HEK293 (cell line): ENCODE results near the gene GUSB.

Experiments used
- BCL11A ChIP-seq: fragments of 450-650 bp; formaldehyde crosslinking; IDR thresholded peaks from 2 replicates; pipeline ENCODE4 v1.5.1; 2016; ENCODE audit warnings: low read depth, missing biosample characterization, missing genetic modification characterization
- FEZF1 ChIP-seq: fragments of 450-650 bp; formaldehyde crosslinking; IDR thresholded peaks from 2 replicates; pipeline ENCODE4 v1.5.1; 2016; ENCODE audit warnings: missing biosample characterization, missing genetic modification characterization
- HOXC10 ChIP-seq: sonication (generic); formaldehyde crosslinking; IDR thresholded peaks from 2 replicates; pipeline ENCODE4 v1.8.1; 2023; ENCODE audit warnings: mild to moderate bottlenecking, missing genetic modification reagents
- KLF16 ChIP-seq: fragments of 450-650 bp; formaldehyde crosslinking; IDR thresholded peaks from 2 replicates; pipeline ENCODE4 v1.5.1; 2017; ENCODE audit warnings: missing biosample characterization, missing genetic modification characterization
- SCRT1 ChIP-seq: fragments of 450-650 bp; formaldehyde crosslinking; IDR thresholded peaks from 2 replicates; pipeline ENCODE4 v1.5.1; 2016; ENCODE audit warnings: missing biosample characterization, missing genetic modification characterization, borderline replicate concordance
- SP2 ChIP-seq: fragments of 450-650 bp; formaldehyde crosslinking; IDR thresholded peaks from 2 replicates; pipeline ENCODE4 v1.5.1; 2016; ENCODE audit warnings: missing biosample characterization, missing genetic modification characterization
- TCF7L2 ChIP-seq: IDR thresholded peaks from 2 replicates; pipeline ENCODE4 v1.6.1; 2011; ENCODE audit warnings: low read depth, mild to moderate bottlenecking, inconsistent platforms, low read length, moderate library complexity, borderline replicate concordance
- ZNF114 ChIP-seq: fragments of 450-650 bp; formaldehyde crosslinking; IDR thresholded peaks from 2 replicates; pipeline ENCODE4 v1.5.0; 2017; ENCODE audit warnings: missing biosample characterization, missing genetic modification characterization
- ZNF121 ChIP-seq: fragments of 450-650 bp; formaldehyde crosslinking; IDR thresholded peaks from 2 replicates; pipeline ENCODE4 v1.5.1; 2016; ENCODE audit warnings: missing biosample characterization, missing genetic modification characterization
- ZNF202 ChIP-seq: fragments of 450-650 bp; formaldehyde crosslinking; IDR thresholded peaks from 2 replicates; pipeline ENCODE4 v1.5.1; 2016; ENCODE audit warnings: missing biosample characterization, missing genetic modification characterization, borderline replicate concordance
- ZNF214 ChIP-seq: fragments of 450-650 bp; formaldehyde crosslinking; IDR thresholded peaks from 2 replicates; pipeline ENCODE4 v1.5.1; 2017; ENCODE audit warnings: missing biosample characterization, mild to moderate bottlenecking, missing genetic modification characterization, borderline replicate concordance
- ZNF324 ChIP-seq: fragments of 450-650 bp; formaldehyde crosslinking; IDR thresholded peaks from 2 replicates; pipeline ENCODE4 v1.5.1; 2016; ENCODE audit warnings: missing biosample characterization, missing genetic modification characterization
- ZNF37A ChIP-seq: fragments of 450-650 bp; IDR thresholded peaks from 2 replicates; pipeline ENCODE4 v1.5.1; 2018; ENCODE audit warnings: missing biosample characterization, missing genetic modification characterization
- ZNF394 ChIP-seq: fragments of 450-650 bp; formaldehyde crosslinking; IDR thresholded peaks from 2 replicates; pipeline ENCODE4 v1.5.1; 2016; ENCODE audit warnings: missing biosample characterization, missing genetic modification characterization, mild to moderate bottlenecking, moderate library complexity, borderline replicate concordance
- ZNF433 ChIP-seq: fragments of 450-650 bp; formaldehyde crosslinking; IDR thresholded peaks from 2 replicates; pipeline ENCODE4 v1.5.1; 2016; ENCODE audit warnings: missing biosample characterization, missing genetic modification characterization, low read depth
- ZNF596 ChIP-seq: fragments of 450-650 bp; IDR thresholded peaks from 2 replicates; pipeline ENCODE4 v1.5.0; 2018; ENCODE audit warnings: missing biosample characterization, mild to moderate bottlenecking, missing genetic modification characterization, moderate library complexity
- ZNF777 ChIP-seq: fragments of 450-650 bp; formaldehyde crosslinking; IDR thresholded peaks from 2 replicates; pipeline ENCODE4 v1.5.1; 2017; ENCODE audit warnings: missing biosample characterization, missing genetic modification characterization, borderline replicate concordance
- ZNF830 ChIP-seq: fragments of 450-650 bp; IDR thresholded peaks from 2 replicates; pipeline ENCODE4 v1.5.0; 2018; ENCODE audit warnings: missing biosample characterization, missing genetic modification characterization, low read depth, mild to moderate bottlenecking, moderate library complexity
- TF ChIP-seq, protein P1 (sequence below): fragments of 450-650 bp; formaldehyde crosslinking; IDR thresholded peaks from 2 replicates; pipeline ENCODE4 v1.5.1; 2016; ENCODE audit warnings: missing biosample characterization, missing genetic modification characterization
- TF ChIP-seq, protein P2 (sequence below): fragments of 450-650 bp; formaldehyde crosslinking; IDR thresholded peaks from 2 replicates; pipeline ENCODE4 v1.5.1; 2016; ENCODE audit warnings: missing biosample characterization, missing genetic modification characterization
- TF ChIP-seq, protein P3 (sequence below): fragments of 450-650 bp; formaldehyde crosslinking; conservative IDR thresholded peaks from 2 replicates; pipeline ENCODE4 v1.5.1; 2016; ENCODE audit warnings: low read depth, missing biosample characterization, missing genetic modification characterization
- TF ChIP-seq, protein P4 (sequence below): fragments of 450-650 bp; formaldehyde crosslinking; IDR thresholded peaks from 2 replicates; pipeline ENCODE4 v1.5.1; 2016; ENCODE audit warnings: missing biosample characterization, missing genetic modification characterization
- TF ChIP-seq, protein P5 (sequence below): fragments of 450-650 bp; formaldehyde crosslinking; conservative IDR thresholded peaks from 2 replicates; pipeline ENCODE4 v1.5.1; 2016; ENCODE audit warnings: low read depth, missing biosample characterization, missing genetic modification characterization

The GUSB gene

DNA sequence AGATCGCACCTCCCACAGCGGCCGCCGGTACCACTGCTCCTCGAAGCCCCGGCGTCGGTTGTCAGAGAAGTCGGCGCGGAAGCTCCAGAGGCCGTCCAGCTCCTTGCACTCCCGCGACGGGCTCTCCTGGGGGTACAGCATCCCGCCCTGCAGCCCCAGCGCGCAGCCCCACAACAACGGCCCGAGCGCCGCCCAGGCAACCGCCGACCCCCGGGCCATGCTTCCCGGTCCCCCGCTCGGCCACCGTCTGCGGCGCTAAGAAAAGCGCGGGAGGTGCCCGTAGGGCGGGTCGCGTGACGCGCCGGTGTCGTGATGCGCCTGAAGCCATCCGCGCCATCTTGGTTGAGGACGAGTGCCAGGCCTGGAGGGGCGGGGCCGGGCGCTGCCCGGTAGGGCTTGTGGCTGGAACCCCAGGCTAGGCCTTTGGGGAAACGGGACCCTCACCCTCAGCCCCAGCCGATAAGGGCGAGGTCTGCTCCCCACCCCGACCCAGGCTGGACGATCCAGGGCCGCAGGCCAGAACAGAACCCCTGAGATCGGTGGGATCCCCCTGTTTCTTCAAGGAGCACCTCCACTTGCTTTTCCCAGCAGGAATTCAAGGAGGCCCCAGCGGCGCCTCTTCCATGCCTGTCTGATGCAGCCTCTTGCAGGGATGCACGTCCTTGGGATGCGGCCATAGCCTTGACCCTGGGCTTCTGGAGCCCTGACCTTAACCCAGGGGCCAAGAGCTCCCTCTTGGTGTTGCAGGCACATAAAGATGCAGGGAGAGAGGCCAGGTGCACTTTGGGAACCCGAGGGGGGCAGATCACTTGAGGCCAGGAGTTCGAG lies at the start of gene GUSB (continued):
- TF ChIP-seq, protein P1, sequence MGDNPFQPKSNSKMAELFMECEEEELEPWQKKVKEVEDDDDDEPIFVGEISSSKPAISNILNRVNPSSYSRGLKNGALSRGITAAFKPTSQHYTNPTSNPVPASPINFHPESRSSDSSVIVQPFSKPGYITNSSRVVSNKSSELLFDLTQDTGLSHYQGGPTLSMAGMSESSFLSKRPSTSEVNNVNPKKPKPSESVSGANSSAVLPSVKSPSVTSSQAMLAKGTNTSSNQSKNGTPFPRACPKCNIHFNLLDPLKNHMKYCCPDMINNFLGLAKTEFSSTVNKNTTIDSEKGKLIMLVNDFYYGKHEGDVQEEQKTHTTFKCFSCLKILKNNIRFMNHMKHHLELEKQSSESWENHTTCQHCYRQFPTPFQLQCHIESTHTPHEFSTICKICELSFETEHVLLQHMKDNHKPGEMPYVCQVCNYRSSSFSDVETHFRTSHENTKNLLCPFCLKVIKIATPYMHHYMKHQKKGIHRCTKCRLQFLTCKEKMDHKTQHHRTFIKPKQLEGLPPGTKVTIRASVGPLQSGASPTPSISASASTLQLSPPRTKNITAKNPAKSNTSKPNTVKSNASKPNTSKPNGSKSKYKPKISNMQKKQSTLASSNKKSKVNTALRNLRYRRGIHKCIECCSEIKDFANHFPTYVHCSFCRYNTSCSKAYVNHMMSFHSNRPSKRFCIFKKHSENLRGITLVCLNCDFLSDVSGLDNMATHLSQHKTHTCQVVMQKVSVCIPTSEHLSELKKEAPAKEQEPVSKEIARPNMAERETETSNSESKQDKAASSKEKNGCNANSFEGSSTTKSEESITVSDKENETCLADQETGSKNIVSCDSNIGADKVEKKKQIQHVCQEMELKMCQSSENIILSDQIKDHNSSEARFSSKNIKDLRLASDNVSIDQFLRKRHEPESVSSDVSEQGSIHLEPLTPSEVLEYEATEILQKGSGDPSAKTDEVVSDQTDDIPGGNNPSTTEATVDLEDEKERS (tag by site-specific recombination): no peak
- TF ChIP-seq, protein P2, sequence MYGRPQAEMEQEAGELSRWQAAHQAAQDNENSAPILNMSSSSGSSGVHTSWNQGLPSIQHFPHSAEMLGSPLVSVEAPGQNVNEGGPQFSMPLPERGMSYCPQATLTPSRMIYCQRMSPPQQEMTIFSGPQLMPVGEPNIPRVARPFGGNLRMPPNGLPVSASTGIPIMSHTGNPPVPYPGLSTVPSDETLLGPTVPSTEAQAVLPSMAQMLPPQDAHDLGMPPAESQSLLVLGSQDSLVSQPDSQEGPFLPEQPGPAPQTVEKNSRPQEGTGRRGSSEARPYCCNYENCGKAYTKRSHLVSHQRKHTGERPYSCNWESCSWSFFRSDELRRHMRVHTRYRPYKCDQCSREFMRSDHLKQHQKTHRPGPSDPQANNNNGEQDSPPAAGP (tag by site-specific recombination): peak; percentile 85; the same call in 1 of the 2 replicates
- TF ChIP-seq SCRT1 (no peak), ZNF394 (tag by site-specific recombination) (peak; percentile 53; the same call in 1 of the 2 replicates), ZNF114 (tag by site-specific recombination) (no peak), ZNF37A (tag by site-specific recombination) (no peak), ZNF596 (tag by site-specific recombination) (no peak), ZNF830 (tag by site-specific recombination) (no peak), BCL11A (tag by site-specific recombination) (no peak), TCF7L2 (no peak), ZNF202 (tag by site-specific recombination) (no peak), ZNF121 (tag by site-specific recombination) (0 out of 2 replicates have a peak, but pooled peaks have one; percentile 35), ZNF777 (tag by site-specific recombination) (peak; percentile 90), SP2 (tag by site-specific recombination) (peak; percentile 64), ZNF433 (tag by site-specific recombination) (no peak), KLF16 (tag by site-specific recombination) (peak; percentile 79), HOXC10 (CRISPR knock-in tag) (no peak), ZNF324 (tag by site-specific recombination) (peak; percentile 77; the same call in 1 of the 2 replicates), FEZF1 (no peak), ZNF214 (tag by site-specific recombination) (no peak)
- TF ChIP-seq, protein P3, sequence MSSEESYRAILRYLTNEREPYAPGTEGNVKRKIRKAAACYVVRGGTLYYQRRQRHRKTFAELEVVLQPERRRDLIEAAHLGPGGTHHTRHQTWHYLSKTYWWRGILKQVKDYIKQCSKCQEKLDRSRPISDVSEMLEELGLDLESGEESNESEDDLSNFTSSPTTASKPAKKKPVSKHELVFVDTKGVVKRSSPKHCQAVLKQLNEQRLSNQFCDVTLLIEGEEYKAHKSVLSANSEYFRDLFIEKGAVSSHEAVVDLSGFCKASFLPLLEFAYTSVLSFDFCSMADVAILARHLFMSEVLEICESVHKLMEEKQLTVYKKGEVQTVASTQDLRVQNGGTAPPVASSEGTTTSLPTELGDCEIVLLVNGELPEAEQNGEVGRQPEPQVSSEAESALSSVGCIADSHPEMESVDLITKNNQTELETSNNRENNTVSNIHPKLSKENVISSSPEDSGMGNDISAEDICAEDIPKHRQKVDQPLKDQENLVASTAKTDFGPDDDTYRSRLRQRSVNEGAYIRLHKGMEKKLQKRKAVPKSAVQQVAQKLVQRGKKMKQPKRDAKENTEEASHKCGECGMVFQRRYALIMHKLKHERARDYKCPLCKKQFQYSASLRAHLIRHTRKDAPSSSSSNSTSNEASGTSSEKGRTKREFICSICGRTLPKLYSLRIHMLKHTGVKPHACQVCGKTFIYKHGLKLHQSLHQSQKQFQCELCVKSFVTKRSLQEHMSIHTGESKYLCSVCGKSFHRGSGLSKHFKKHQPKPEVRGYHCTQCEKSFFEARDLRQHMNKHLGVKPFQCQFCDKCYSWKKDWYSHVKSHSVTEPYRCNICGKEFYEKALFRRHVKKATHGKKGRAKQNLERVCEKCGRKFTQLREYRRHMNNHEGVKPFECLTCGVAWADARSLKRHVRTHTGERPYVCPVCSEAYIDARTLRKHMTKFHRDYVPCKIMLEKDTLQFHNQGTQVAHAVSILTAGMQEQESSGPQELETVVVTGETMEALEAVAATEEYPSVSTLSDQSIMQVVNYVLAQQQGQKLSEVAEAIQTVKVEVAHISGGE: peak; percentile 47
- TF ChIP-seq, protein P4, sequence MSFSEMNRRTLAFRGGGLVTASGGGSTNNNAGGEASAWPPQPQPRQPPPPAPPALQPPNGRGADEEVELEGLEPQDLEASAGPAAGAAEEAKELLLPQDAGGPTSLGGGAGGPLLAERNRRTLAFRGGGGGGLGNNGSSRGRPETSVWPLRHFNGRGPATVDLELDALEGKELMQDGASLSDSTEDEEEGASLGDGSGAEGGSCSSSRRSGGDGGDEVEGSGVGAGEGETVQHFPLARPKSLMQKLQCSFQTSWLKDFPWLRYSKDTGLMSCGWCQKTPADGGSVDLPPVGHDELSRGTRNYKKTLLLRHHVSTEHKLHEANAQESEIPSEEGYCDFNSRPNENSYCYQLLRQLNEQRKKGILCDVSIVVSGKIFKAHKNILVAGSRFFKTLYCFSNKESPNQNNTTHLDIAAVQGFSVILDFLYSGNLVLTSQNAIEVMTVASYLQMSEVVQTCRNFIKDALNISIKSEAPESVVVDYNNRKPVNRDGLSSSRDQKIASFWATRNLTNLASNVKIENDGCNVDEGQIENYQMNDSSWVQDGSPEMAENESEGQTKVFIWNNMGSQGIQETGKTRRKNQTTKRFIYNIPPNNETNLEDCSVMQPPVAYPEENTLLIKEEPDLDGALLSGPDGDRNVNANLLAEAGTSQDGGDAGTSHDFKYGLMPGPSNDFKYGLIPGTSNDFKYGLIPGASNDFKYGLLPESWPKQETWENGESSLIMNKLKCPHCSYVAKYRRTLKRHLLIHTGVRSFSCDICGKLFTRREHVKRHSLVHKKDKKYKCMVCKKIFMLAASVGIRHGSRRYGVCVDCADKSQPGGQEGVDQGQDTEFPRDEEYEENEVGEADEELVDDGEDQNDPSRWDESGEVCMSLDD: peak; percentile 71
- TF ChIP-seq, protein P5, sequence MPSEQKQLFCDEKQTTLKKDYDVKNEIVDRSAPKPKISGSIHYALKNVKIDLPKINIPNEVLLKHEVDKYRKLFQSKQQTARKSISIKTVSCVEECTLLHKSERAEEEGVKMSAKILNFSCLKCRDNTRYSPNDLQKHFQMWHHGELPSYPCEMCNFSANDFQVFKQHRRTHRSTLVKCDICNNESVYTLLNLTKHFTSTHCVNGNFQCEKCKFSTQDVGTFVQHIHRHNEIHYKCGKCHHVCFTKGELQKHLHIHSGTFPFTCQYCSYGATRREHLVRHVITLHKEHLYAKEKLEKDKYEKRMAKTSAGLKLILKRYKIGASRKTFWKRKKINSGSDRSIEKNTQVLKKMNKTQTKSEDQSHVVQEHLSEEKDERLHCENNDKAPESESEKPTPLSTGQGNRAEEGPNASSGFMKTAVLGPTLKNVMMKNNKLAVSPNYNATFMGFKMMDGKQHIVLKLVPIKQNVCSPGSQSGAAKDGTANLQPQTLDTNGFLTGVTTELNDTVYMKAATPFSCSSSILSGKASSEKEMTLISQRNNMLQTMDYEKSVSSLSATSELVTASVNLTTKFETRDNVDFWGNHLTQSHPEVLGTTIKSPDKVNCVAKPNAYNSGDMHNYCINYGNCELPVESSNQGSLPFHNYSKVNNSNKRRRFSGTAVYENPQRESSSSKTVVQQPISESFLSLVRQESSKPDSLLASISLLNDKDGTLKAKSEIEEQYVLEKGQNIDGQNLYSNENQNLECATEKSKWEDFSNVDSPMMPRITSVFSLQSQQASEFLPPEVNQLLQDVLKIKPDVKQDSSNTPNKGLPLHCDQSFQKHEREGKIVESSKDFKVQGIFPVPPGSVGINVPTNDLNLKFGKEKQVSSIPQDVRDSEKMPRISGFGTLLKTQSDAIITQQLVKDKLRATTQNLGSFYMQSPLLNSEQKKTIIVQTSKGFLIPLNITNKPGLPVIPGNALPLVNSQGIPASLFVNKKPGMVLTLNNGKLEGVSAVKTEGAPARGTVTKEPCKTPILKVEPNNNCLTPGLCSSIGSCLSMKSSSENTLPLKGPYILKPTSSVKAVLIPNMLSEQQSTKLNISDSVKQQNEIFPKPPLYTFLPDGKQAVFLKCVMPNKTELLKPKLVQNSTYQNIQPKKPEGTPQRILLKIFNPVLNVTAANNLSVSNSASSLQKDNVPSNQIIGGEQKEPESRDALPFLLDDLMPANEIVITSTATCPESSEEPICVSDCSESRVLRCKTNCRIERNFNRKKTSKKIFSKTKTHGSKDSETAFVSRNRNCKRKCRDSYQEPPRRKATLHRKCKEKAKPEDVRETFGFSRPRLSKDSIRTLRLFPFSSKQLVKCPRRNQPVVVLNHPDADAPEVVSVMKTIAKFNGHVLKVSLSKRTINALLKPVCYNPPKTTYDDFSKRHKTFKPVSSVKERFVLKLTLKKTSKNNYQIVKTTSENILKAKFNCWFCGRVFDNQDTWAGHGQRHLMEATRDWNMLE (tag by site-specific recombination): no peak; the same call in 1 of the 2 replicates
